ENCODE results near the gene ZMYND8. TPM values are rescaled to one million over a fixed set of nuclear protein-coding genes. Genes with fewer than 3 reads are reported as not detected.
"Not testable (repeated sequence)": the region's sequence is repeated elsewhere in the genome, so short reads cannot be mapped to it uniquely, and the experiment has no call there.

Gene ZMYND8
- total RNA-seq, 1 experiment from 2014 or later = 11.7 TPM

DNA sequence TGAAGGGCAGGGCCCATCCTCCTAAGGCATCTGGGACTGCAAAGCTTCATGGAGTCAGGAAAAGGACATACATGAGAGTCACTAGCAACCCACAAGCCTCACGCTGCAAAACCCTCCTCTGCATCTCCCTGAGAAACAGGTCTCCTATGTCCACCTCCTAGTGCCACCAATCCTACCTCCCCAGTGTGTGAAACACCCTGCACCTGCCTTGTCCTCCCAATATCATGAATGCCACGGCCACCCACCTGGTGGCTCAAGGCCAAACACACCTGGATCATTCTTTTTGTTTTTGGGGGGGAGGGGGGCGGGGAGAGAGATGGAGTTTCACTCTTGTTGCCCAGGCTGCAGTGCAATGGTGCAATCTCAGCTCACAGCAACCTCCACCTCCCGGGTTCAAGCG, 90.5 kb downstream of the ZMYND8 start:
- no peak for DNase-seq (ENCODE audit: low spot score)

DNA sequence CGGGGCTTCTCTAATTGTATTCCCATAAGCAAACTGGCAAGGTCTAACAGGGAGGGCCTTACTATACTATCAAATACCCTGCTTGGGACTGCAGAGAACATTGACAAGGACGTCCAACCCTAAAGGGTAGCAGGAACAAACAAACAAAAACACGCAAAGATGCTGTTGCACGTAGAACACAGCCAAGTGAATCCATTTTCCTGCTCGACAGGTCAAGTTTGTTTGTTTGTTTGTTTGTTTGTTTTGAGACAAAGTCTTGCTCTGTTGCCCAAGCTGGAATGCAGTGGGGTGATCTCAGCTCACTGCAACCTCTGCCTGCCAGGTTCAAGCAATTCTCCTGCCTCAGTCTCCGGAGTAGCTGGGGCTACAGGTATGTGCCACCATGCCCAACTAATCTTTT, 91.3 kb downstream of the ZMYND8 start:
- DNase-seq (ENCODE audit: low spot score) = no peak

DNA sequence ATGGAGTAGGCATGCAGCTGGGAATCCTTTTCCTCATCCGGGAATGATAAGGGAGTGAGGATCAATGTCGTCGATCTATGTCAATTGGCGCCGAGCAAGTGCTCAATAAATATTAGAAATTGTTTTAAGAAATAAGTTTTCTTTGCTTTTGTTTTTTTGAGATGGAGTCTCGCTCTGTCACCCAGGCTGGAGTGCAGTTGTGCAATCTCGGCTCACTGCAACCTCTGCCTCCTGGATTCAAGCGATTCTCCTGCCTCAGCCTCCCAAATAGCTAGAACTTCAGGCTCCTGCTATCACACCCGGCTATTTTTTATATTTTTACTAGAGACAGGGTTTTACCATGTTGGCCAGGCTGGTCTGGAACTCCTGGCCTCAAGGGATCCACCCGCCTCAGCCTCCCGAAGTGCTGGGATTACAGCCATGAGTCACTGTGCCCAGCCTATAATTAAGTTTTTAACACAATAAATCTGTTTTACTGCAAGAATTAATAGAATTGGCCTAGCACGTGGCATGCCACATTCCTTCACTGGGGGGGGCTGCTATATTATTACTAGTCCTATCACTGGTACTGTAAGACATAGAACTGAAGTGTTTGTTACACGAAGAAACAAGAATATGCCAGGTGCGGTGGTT, 92.2 kb downstream of the ZMYND8 start:
- not testable (repeated sequence) for DNase-seq (ENCODE audit: low spot score)

DNA sequence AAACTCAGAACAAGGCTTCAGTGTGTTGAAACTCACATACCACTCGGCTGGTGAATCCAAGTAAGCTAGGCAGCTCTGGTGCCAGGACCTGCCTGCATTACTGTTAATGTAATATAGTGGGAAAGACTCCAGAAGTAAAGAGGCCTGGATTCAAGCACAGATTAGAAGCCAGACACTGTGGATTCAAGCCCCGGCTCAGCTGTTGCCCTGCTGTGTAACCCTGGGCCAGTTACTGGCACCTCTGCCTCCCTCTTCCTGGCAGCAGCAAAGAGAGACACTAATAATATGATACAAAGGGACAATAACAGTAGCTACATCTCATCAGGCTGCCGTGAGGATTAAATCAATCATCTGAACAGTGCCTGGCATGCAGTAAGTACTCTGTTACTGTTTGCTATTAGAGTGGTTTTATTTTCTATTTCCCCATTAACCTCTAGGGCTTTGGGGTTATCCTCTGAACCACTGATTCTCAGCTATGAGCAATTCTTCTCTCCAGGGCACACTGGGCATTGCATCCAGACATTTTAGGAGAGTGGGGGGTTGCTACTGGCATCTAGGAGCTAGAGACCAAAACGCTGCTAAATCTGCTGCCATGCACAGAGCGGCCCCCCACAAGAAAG, 92.9 kb downstream of the ZMYND8 start:
- no peak for DNase-seq (ENCODE audit: low spot score)

DNA sequence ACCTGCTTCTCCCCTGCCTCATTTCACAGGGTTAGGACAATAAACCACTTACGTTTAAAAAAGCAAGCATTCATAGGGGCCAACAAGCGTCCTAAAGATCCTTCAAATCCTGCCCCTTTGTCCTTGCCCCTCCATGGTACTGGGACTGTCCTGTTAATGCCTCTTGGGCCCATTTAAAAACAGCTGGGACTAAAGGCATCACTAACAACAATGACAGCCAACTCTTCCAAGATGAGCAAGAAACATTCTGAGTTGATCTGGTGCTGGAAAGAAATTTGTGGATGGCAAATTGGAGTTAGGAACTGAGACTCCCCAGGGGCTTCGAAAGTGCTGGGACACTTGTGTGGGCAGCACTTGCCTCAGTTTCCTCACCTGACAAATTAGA, 93.4 kb downstream of the ZMYND8 start:
- DNase-seq (ENCODE audit: low spot score) = no peak

DNA sequence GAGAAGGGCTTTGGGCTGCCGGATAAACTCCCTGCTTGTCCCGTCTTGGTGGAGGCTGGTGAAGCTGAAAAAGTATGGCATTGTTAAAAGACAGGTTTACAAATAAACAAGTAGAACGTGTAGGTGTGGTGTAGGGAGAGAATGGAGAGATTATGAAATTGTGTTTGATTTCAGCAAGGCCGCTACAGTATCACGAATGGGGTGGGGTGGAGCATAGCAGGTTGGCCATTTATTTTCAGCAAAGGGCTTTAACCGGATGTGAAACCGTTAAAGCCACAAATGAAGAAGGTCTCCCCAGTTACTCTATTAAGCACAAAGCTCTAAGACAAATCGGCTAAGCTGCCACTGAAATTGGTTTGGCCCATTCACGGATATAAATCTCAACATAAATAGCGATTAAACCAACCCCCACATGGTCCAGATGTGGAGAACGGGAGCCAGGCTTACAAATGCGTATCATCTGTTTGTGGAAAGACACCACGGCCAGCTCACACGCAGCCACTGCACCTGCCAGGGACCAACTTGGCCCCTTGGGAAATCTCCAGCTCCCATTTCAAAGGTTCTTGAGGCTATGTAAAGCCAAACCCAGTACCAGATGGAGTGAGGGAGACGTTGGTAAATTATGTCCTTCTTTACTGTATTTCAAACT, 94.0 kb downstream of the ZMYND8 start:
- no peak for DNase-seq (ENCODE audit: low spot score)

DNA sequence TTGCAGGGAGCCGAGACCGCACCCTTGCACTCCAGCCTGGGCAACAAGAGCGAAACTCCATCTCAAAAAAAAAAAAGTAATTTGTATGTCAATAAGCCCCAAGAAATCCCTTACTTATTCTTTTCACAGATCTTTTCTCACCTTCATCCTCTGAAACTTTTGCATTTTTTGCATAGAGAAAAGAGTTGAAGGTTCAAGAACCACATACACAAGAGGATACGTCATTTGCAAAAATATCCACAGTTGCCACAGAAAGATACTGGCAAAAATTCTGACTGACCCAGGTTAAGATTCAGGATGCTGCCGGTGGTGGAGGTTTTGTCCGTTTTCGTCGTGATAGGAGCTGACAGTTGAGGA, 94.5 kb downstream of the ZMYND8 start:
- no peak for DNase-seq (ENCODE audit: low spot score)

DNA sequence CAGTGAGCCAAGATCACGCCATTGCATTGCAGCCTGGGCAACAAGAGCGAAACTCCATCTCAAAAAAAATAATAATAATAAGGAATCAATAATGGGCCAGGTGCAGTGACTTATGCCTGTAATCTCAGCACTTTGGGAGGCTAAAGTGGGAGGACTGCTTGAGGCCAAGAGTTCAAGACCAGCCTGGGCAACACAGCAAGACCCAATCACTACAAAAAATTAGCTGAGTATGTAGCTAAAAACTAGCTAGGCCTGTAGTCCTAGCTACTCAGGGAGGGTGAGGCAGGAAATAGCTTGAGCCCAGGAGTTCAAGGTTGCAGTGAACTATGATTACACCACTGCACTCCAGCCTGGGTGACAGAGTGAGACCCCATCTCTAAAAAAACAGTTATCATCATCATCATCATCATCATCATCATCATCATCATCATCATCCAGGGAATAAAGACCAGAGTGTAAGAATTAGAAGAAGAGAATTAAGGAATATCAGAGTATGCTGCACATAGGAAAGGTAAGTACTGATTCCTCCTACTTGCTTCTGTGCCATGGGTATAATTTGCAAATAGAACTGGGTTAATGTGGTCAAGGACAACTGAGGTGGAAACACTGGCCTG, 95.2 kb downstream of the ZMYND8 start:
- not testable (repeated sequence) for DNase-seq (ENCODE audit: low spot score)

DNA sequence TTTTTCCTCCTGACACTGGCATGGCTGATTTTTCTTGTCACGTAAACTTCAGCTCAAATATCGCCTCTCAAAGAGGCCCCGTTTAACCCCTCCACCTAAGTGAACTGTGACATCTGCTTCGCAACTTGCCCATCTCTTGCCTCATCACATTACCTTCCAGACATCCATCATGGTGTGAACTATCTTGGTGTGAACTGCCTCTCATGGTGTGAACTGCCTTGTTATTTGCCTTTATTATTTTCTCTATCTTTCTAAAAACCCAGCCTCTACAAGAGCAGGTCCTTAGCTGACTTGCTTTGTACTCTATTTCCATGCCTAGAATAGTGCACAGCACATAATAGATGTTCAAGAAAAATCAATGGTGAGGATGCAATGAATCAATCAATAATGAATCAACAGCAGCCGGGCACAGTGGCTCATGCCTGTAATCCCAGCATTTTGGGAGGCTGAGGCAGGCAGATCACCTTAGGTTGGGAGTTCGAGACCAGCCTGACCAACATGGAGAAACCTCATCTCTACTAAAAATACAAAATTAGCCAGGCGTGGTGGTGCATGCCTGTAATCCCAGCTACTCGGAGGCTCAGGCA, 95.9 kb downstream of the ZMYND8 start:
- not testable (repeated sequence) for DNase-seq (ENCODE audit: low spot score)

DNA sequence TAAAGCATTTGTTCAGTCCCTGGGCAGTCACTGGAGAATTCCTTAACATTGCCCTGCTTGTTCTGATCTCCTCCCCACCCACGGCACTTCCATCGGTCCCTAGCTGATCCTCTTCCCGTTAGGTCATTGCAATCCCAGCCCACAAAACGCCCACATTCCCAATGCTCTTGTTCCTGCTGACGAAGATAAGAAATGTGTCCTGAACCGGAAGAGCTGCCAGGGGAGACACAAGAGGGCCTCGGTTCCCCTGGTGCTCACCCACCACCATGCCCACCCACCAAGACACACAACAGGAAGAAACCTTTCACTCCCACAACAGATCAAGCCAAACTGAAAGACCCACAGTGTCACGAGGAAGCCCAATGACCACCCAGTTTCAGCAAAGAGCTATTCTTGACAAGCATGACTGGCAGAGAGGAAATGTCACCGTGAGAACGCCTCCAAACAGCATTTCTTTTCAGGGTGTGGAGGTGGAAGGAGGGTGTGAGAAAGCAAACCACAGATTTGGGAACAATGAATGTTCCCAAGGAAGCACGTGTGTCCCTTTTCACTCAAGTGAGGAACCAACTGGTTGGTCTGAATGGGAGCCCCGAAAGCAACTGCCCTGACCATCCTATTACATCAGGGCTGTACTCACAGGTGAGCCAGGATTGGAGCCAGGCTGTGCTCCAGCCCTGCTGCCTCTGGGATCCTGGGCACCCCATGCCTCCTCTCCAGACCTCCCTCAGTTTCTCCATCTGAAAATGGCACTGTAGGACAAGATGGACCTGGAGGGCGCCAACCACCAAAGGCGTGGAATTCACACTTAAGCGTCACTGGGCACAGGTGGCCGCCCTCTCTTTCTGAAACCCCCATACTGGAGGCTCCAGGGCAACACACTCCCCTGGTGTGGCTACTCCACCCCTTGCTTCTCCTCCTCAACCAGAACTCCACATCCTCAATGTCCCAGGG, 97.5 kb downstream of the ZMYND8 start:
- DNase-seq (ENCODE audit: low spot score) = no peak

DNA sequence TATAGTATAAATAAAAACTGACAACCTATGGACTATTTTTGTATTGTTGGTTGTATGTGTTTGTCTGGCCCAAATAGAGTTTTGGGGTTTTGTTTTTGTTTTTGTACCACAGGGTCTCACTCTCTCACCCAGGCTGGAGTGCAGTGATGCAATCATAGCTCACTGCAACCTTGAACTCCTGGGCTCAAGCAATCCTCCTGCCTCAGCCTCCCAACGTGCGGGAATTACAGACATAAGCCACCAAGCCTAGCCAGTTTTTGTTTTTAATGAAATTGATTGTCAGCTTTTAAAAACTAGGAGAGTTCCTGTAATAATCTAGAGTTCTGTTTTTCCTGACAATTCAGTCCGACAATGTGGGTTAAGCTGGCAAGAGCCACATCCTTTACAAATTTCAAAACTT, 98.7 kb downstream of the ZMYND8 start:
- DNase-seq (ENCODE audit: low spot score) = no peak

DNA sequence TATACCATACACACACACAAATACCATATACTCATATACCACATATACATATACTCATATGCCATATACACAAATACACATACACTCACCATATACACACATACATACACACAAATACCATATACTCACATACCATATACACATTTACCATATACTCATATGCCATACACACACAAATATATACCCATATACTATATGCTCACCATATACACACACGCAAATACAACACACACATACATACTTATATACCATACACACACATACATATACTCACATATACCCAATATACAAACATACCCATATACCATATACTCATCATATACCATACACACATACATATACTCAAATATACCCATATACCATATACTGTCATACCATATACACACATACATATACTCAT, 99.2 kb downstream of the ZMYND8 start:
- no peak for DNase-seq (ENCODE audit: low spot score)

DNA sequence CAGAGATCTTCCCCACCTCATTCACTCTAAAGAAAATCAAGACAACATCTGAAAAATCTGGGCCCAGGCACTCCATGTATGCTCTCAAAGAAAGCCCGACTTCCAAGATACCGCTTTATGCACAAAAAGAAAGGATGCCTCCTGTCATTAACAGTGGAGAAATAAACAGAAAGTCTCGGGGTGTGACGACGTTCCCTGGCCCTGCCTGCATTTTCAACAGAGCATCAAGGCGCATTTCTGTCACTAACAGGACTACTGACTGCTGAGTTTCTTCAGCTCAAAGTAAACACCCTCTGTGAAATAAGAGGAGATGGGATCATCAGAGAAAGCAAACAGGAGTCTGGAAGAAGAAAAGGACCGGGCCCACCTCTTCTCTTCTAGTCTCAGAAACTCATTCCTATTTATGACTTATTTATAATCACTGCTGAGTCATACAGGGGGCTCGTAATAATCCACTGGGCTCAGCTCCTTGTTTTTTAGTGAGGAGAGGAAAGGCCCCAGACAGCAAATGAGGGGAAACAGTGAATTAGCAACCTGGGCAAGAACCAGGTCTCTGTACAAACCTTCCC, 99.7 kb downstream of the ZMYND8 start:
- no peak for DNase-seq (ENCODE audit: low spot score)

DNA sequence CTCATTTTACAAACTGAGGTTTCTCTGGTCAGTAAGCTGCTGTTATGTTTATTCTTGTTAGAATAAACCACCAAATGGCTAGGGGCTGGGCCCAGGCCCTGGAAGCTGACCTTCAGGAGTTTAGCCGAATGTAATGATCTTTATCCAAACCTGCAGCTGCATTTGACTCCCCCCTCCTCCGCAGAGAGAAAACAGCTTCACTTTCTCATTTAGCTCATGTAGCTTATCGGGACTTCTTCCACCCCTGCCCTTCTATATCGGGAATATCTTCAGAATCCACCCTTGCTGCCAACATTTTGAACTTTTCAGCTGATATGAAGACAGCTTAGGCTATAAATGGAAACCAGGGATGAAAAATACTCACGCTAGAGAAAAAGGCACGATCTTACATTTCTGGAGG, 102.6 kb downstream of the ZMYND8 start:
- no peak for DNase-seq (ENCODE audit: low spot score)

DNA sequence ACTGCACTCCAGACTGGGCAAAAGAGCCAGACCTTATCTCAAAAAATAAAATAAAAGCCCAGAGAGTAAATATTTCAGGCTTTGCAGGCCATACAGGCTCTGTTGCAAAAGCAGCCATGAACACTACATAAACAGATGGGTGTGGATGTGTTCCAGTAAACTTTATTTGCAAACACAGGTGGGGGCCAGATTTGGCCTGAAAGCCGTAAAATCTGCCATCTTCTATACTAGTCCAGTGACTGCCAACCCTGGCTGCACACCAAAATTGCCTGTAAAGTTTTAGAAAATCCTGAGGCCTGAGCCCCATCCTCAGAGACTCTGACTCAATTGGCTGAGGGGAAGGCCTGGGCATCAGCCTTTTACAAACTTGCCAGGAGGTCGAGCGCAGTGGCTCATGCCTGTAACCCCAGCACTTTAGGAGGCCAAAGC, 103.6 kb downstream of the ZMYND8 start:
- no peak for DNase-seq (ENCODE audit: low spot score)

DNA sequence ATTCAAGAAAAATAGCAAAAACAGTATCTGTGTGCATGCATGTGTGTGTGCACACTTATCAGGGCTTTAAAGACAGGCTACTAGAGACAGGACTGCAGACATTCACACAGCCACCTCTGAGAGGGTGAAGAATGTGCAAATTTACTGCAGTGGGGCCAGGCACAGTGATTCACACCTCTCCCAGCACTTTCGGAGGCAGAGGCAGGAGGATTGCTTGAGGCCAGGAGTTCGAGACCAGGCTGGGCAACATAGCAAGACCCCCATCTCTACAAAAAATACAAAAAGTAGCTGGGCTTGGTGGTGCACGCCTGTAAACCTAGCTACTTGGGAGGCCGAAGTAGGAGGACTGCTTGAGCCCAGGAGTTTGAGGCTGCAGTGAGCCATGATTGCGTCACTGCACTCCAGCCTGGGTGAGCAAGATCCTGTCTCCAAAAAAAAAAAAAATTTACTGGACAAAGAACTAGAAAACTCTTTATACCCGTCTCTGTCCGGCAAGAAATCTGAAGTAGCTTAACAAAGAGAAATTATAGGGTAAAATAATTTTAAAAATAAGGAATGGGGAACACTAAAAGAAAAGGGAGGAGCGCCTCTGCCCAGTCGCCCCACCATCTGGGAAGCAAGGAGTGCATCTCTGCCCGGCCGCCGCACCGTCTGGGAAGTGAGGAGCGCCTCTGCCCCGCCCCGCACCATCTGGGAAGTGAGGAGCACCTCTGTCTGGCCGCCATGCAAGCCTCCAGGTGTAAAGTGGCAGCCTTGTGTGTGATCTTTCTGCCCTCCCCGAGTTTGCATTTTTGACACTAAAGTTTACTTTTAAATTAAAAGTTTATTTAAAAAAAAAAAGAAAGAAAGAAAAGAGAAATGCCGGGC, 105.1 kb downstream of the ZMYND8 start:
- DNase-seq (ENCODE audit: low spot score) = no peak

DNA sequence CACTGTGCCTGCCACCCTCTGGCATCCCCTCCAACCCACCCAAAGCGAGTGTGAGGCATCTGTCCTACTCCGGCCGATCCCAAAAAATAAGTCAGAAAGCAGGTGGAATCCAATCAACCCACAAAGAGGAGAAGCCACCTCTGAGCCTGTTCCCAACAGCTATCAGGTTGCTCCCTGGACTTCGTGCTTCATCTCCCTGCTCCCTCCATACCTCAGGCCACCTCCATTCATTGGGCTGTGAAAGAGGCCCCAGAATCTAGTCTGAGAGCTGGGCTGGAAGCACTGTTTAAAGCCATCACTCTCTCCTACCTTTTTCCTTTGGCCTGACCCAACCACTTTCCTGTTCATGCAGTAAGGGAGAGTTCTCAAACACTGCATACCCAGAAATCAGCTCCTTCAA, 106.1 kb downstream of the ZMYND8 start:
- no peak for DNase-seq (ENCODE audit: low spot score)

DNA sequence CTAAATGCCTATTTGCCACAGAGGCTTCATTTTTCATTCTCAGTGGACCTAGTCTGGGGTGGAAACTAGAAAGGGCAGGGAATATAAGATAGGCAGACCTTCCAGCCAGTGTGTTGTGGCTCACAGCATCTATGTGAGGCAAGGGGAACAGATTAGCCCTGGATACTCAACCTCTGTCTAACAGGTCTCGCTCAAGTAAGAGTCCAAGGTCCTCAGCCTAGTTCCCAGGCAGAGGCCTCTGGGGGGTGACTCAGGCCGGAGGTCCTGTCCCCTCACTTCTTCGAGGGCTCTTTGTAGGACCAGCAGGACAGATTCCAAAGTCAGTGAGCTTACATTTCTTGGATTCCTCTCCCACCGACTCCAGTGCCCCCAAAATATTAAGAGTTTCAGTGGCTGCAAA, 106.6 kb downstream of the ZMYND8 start:
- no peak for DNase-seq (ENCODE audit: low spot score)

DNA sequence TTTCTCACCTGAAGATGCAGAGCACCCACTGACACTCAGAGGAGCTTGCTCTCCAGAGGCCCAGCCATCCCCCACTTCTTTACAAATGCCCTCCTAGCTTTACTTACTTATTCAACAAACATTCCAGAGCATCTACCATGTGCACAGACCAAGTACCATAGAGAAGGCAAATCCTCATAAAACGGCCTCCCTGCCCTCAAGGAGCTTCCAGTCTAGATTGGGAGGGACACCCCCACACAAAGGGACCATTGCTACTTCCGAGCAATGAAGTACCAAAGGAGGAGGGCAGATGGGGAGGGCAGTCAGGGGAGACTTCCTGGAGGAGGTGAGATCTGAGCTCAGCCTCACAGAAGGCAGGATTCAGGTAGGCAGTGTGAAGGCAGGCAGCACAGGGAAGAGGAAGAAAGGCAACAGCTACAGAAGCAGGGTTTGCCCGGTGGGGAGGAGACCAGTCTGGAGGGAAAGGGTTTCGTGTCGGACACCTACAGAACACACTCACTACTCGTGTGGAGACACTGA, 108.0 kb downstream of the ZMYND8 start:
- no peak for DNase-seq (ENCODE audit: low spot score)

DNA sequence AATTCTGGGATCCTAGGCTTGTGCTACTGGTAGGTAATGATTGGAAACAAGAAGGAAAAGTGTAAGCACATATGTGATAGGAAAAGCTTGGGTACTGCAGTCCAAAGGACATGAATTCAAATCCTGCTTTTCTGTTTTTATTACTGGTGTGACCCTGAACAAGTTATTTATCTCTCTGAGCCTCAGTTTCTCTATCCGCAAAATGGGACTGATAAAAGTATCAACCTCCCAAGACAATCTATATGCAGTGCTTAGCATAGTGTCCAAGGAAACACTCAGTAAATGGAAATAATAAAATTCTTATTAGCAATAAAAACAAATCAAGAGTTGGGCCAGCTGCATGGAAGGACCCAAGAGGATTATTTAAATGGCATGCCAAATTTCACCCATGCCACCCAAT, 108.5 kb downstream of the ZMYND8 start:
- DNase-seq (ENCODE audit: low spot score) = no peak
